ENCODE results near the gene PKD2L1. TPM values are rescaled to one million over a fixed set of nuclear protein-coding genes. Genes with fewer than 3 reads are reported as not detected.

PKD2L1 gene
- total RNA-seq, 2 donors from 2014 or later, result not detected

- Histone ChIP-seq H3K27me3 (no peaks in the 10 kb centered on the region), H3K9me3 (no peaks in the 10 kb centered on the region), H3K4me1 (peaks cover 21% of the 10 kb centered on the region), H3K4me3 (peak within 1 kb of the TSS; percentile 13 to 41), H3K36me3 (replicated peaks in 1 of 2; ENCODE audit: insufficient read depth in 1 of 2, low read depth in 2 of 2) (no peaks in the 10 kb centered on the region), H3K27ac (no peak within 1 kb of the TSS)
- ATAC-seq, result peak; percentile 79
- WGBS, 2 donors, result 0% methylated on average over 13 to 68 of the region's 73 CpGs
- no peak for TF ChIP-seq CTCF (IDR thresholded peaks at IDR 0.05)
- peak in 2 of 3 donors; percentile 34 to 68 for TF ChIP-seq POLR2A (IDR thresholded peaks at IDR 0.05)
- peak; percentile 59 to 83 (median 74) for DNase-seq
- intact Hi-C loops (cut with DNase I), result no loop called here
Measured at GRCh38 chr10:100346765-100347567, 16.9 kb upstream of the PKD2L1 start, which contains the start of gene SCD. TSS of gene SCD (plus strand) at chr10:100347233. CDS start at chr10:100347505, 272 bp downstream.

- no peak for TF ChIP-seq POLR2A (IDR thresholded peaks at IDR 0.05)
- no peak for TF ChIP-seq CTCF (IDR thresholded peaks at IDR 0.05)
- Histone ChIP-seq H3K9me3 (no peaks in the 10 kb centered on the region), H3K4me1 (peaks cover 21% of the 10 kb centered on the region), H3K4me3 (peak overlapping the region in 1 of 2 donors; percentile 41), H3K27me3 (no peaks in the 10 kb centered on the region), H3K36me3 (replicated peaks in 1 of 2; ENCODE audit: insufficient read depth in 1 of 2, low read depth in 2 of 2) (no peaks in the 10 kb centered on the region), H3K27ac (no peak overlapping the region)
- intact Hi-C loops (cut with DNase I), result no loop called here
- DNase-seq, result peak; percentile 28 to 57 (median 39)
- ATAC-seq, result peak; percentile 33
- 5 to 32% methylated on average over 9 to 36 of the region's 36 CpGs for WGBS, 2 donors
Measured at GRCh38 chr10:100346351-100346764, 16.3 kb upstream of the PKD2L1 start.

GRCh38 chr10:100345570-100346330 is 15.7 kb upstream of the PKD2L1 start:
- 62 to 64% methylated on average over 9 of the region's 9 CpGs for WGBS, 2 donors
- no peaks in the 10 kb centered on the region for H3K27me3 ChIP-seq
- no peak overlapping the region for H3K27ac ChIP-seq
- no peak overlapping the region for H3K4me3 ChIP-seq
- H3K4me1 ChIP-seq, result peaks cover 21% of the 10 kb centered on the region
- DNase-seq, result no peak
- no peaks in the 10 kb centered on the region for H3K9me3 ChIP-seq
- intact Hi-C loops (cut with DNase I), result no loop called here
- ATAC-seq, result no peak
- no peaks in the 10 kb centered on the region for H3K36me3 ChIP-seq (replicated peaks in 1 of 2; ENCODE audit: insufficient read depth in 1 of 2, low read depth in 2 of 2)
- TF ChIP-seq CTCF (IDR thresholded peaks at IDR 0.05) (no peak), POLR2A (IDR thresholded peaks at IDR 0.05) (no peak)

- intact Hi-C loops (cut with DNase I), result no loop called here
- WGBS, 2 donors, result 67 to 73% methylated on average over 3 of the region's 3 CpGs
- no peak for TF ChIP-seq POLR2A (IDR thresholded peaks at IDR 0.05)
- TF ChIP-seq CTCF (IDR thresholded peaks at IDR 0.05), result no peak
- ATAC-seq (no peak), DNase-seq (no peak)
- H3K4me1 ChIP-seq, result peaks cover 21% of the 10 kb centered on the region
- no peak overlapping the region for H3K27ac ChIP-seq
- H3K36me3 ChIP-seq (replicated peaks in 1 of 2; ENCODE audit: insufficient read depth in 1 of 2, low read depth in 2 of 2), result no peaks in the 10 kb centered on the region
- H3K9me3 ChIP-seq, result no peaks in the 10 kb centered on the region
- no peak overlapping the region for H3K4me3 ChIP-seq
- no peaks in the 10 kb centered on the region for H3K27me3 ChIP-seq
Measured at GRCh38 chr10:100344241-100344788, 14.3 kb upstream of the PKD2L1 start.
